GM23338 (cell line): ENCODE results near the gene HRC. TPM values are rescaled to one million over a fixed set of nuclear protein-coding genes. Genes with fewer than 3 reads are reported as not detected.
"Not testable (repeated sequence)": the region's sequence is repeated elsewhere in the genome, so short reads cannot be mapped to it uniquely, and the experiment has no call there.

Source experiments
- ATAC-seq: fragments of 200-7000 bp; cut with Tn5 transposase; 3 replicates; pipeline ENCODE4 v1.9.1; 2020
- DNase-seq: peaks from one replicate; pipeline ENCODE4 v3.0.0-alpha.2; 2015; ENCODE audit warnings: low spot score
- H2AFZ ChIP-seq: fragments of 200-600 bp; sonication (generic); 2 replicates; pipeline ENCODE4 v1.8.0; 2016; ENCODE audit warnings: antibody characterized with exemption, mild to moderate bottlenecking, moderate library complexity
- H3F3A ChIP-seq: fragments of 200-600 bp; sonication (generic); replicated peaks from 2 replicates; pipeline ENCODE4 v1.8.0; 2017; ENCODE audit warnings: antibody characterized with exemption, mixed run types, low read depth
- H3K27ac ChIP-seq: fragments of 200-600 bp; sonication (generic); 2 replicates; pipeline ENCODE4 v1.6.1; 2016; ENCODE audit warnings: low read depth
- H3K27me3 ChIP-seq: fragments of 200-600 bp; sonication (generic); 2 replicates; pipeline ENCODE4 v1.8.0; 2016; ENCODE audit warnings: mild to moderate bottlenecking, mixed run types, moderate library complexity; ENCODE audit not compliant: insufficient read depth
- H3K36me3 ChIP-seq: fragments of 200-600 bp; sonication (generic); 2 replicates; pipeline ENCODE4 v1.8.0; 2016; ENCODE audit warnings: mild to moderate bottlenecking; ENCODE audit not compliant: insufficient read depth
- H3K4me1 ChIP-seq: fragments of 200-600 bp; sonication (generic); 2 replicates; pipeline ENCODE4 v1.8.0; 2016; ENCODE audit warnings: mild to moderate bottlenecking, moderate library complexity; ENCODE audit not compliant: insufficient read depth
- H3K4me2 ChIP-seq: fragments of 200-600 bp; sonication (generic); 2 replicates; pipeline ENCODE4 v1.7.1; 2017; ENCODE audit warnings: mixed run types
- H3K4me3 ChIP-seq: fragments of 200-600 bp; sonication (generic); 2 replicates; pipeline ENCODE4 v1.6.1; 2016; ENCODE audit warnings: mixed run types
- H3K79me2 ChIP-seq: fragments of 200-600 bp; sonication (generic); replicated peaks from 2 replicates; pipeline ENCODE4 v1.8.0; 2017; ENCODE audit warnings: mild to moderate bottlenecking; ENCODE audit not compliant: insufficient read depth
- H3K9me2 ChIP-seq: fragments of 200-600 bp; sonication (generic); 2 replicates; pipeline ENCODE4 v1.8.0; 2017; ENCODE audit not compliant: insufficient read depth
- H4K20me1 ChIP-seq: fragments of 200-600 bp; sonication (generic); replicated peaks from 2 replicates; pipeline ENCODE4 v1.8.0; 2017; ENCODE audit warnings: mild to moderate bottlenecking; ENCODE audit not compliant: insufficient read depth
- H3K27ac Mint-ChIP-seq: 2 replicates; pipeline ENCODE4 v1.8.0; 2020; ENCODE audit warnings: inconsistent platforms, mild to moderate bottlenecking, moderate library complexity, mixed read lengths
- H3K27me3 Mint-ChIP-seq: 3 replicates; pipeline ENCODE4 v1.8.0; 2022; ENCODE audit warnings: low read depth, mild to moderate bottlenecking, moderate library complexity, mixed read lengths, inconsistent platforms; ENCODE audit not compliant: insufficient read depth, poor library complexity
- H3K36me3 Mint-ChIP-seq: 3 replicates; pipeline ENCODE4 v1.8.0; 2021; ENCODE audit warnings: low read depth, mild to moderate bottlenecking, inconsistent platforms, moderate library complexity, mixed read lengths
- H3K4me1 Mint-ChIP-seq: 3 replicates; pipeline ENCODE4 v1.8.0; 2020; ENCODE audit warnings: mild to moderate bottlenecking, inconsistent platforms, mixed read lengths
- H3K4me3 Mint-ChIP-seq: 3 replicates; pipeline ENCODE4 v1.8.0; 2021; ENCODE audit warnings: moderate library complexity, mild to moderate bottlenecking, inconsistent platforms, mixed read lengths
- H3K9me3 Mint-ChIP-seq: 3 replicates; pipeline ENCODE4 v1.8.0; 2020; ENCODE audit warnings: moderate library complexity, mild to moderate bottlenecking, inconsistent platforms, mixed read lengths
- CTCF ChIP-seq, 2 experiments: fragments of 200-600 bp in 1 of 2; sonication (generic) in 1 of 2; conservative IDR thresholded peaks; 2 replicates each; pipeline versions ENCODE4 v1.5.1 to v1.6.1; 2016 to 2017; ENCODE audit warnings: antibody characterized with exemption in 2 of 2, low read depth in 2 of 2, mild to moderate bottlenecking in 2 of 2, moderate library complexity in 1 of 2
- POLR2AphosphoS5 ChIP-seq: IDR thresholded peaks from 2 replicates; pipeline ENCODE4 v1.6.1; 2016; ENCODE audit warnings: antibody characterized with exemption, low read depth
- ZNF331 ChIP-seq: fragments of 250-450 bp; sonication (Bioruptor Pico); IDR thresholded peaks from 2 replicates; pipeline ENCODE4 v1.5.0; 2020; ENCODE audit warnings: low read depth, mild to moderate bottlenecking, moderate library complexity
- polyA plus RNA-seq: library from polyadenylated mRNA; unstranded; fragments of >200 nt; fragmentation: Nextera tagmentation; extraction: Ambion mirVana; gene quantifications from 2 replicates; pipeline ENCODE4 v1.2.1, GENCODE V29; 2016
- total RNA-seq: library from RNA; depleted of rRNA; stranded (reverse); fragments of >200 nt; shearing (Covaris generic); gene quantifications from 2 replicates; pipeline ENCODE4 v1.2.3, GENCODE V29; 2014

HRC gene
- total and polyA plus RNA-seq, 2 experiments from 2014 or later, result 1.4 to 2.0 TPM

GRCh38 chr19:49125025-49125731, 30.0 kb downstream of the HRC start:
- Mint-ChIP-seq H3K27me3 (peaks cover 29% of the 10 kb centered on the region), H3K36me3 (no peaks in the 10 kb centered on the region; the same call in 2 of the 3 replicates), H3K4me3 (peak overlapping the region; percentile 67), H3K9me3 (no peaks in the 10 kb centered on the region), H3K4me1 (peaks cover 23% of the 10 kb centered on the region), H3K27ac (no peak overlapping the region)
- H2AFZ ChIP-seq, result peak overlapping the region; percentile 95
- peak; percentile 85 for DNase-seq
- H3F3A ChIP-seq, result 0 out of 2 replicates have a peak, but pooled peaks cover 10% of the 10 kb centered on the region
- peak; percentile 69 for ATAC-seq
- H3K27ac ChIP-seq, result no peak overlapping the region
- no peaks in the 10 kb centered on the region for H4K20me1 ChIP-seq
- H3K4me3 ChIP-seq, result peak overlapping the region; percentile 61
- peak overlapping the region; percentile 91 for H3K4me2 ChIP-seq
- peaks cover 14% of the 10 kb centered on the region for H3K4me1 ChIP-seq
- no peaks in the 10 kb centered on the region for H3K9me2 ChIP-seq
- peaks cover 28% of the 10 kb centered on the region for H3K27me3 ChIP-seq
- TF ChIP-seq POLR2AphosphoS5 (peak; percentile 40), CTCF (conservative IDR thresholded peaks at IDR 0.05; ENCODE audit: low read depth in 2 of 2) (no peak), ZNF331 (CRISPR knock-in tag) (no peak)
- H3K36me3 ChIP-seq, result no peaks in the 10 kb centered on the region
- no peaks in the 10 kb centered on the region for H3K79me2 ChIP-seq

- H3F3A ChIP-seq, H3K4me2 ChIP-seq, DNase-seq, H3K9me3 Mint-ChIP-seq, H3K27ac Mint-ChIP-seq, H3K79me2 ChIP-seq, H3K9me2 ChIP-seq, H3K36me3 Mint-ChIP-seq, H3K4me3 Mint-ChIP-seq, H2AFZ ChIP-seq, H3K36me3 ChIP-seq, H3K27ac ChIP-seq, H4K20me1 ChIP-seq, H3K4me3 ChIP-seq, H3K4me1 ChIP-seq, ATAC-seq: not testable (repeated sequence)
- H3K27me3 ChIP-seq, result peaks cover 36% of the 10 kb centered on the region
- Mint-ChIP-seq H3K27me3 (peaks cover 35% of the 10 kb centered on the region), H3K4me1 (peaks cover 12% of the 10 kb centered on the region)
These were observed 31.9 kb downstream of the HRC start for GRCh38 chr19:49123285-49123684.

GRCh38 chr19:49121841-49122240, 33.4 kb downstream of the HRC start:
- not testable (repeated sequence) for H3K9me2 ChIP-seq, H2AFZ ChIP-seq, H3K36me3 ChIP-seq, H3K36me3 Mint-ChIP-seq, H3K4me1 ChIP-seq, H3F3A ChIP-seq, ATAC-seq, H3K4me3 Mint-ChIP-seq, H4K20me1 ChIP-seq, DNase-seq, H3K4me2 ChIP-seq, H3K79me2 ChIP-seq, H3K9me3 Mint-ChIP-seq, H3K27ac Mint-ChIP-seq, H3K27ac ChIP-seq, H3K4me3 ChIP-seq
- peaks cover 36% of the 10 kb centered on the region for H3K27me3 ChIP-seq
- peaks cover 43% of the 10 kb centered on the region for H3K27me3 Mint-ChIP-seq
- H3K4me1 Mint-ChIP-seq, result peaks cover 13% of the 10 kb centered on the region
